Osteoblast (primary cell): ENCODE results near the gene CFAP100. TPM values are rescaled to one million over a fixed set of nuclear protein-coding genes. Genes with fewer than 3 reads are reported as not detected.

Experiments used
- DNase-seq: peaks from one replicate; pipeline ENCODE4 v3.0.0; 2011; ENCODE audit warnings: low spot score, mixed read lengths; ENCODE audit not compliant: insufficient read length; ENCODE audit errors: missing footprints
- H2AFZ ChIP-seq: 2 replicates; pipeline ENCODE4 v1.6.0; 2011; ENCODE audit warnings: mild to moderate bottlenecking, low read length
- H3K27ac ChIP-seq: 2 replicates; pipeline ENCODE4 v1.5.1; 2011; ENCODE audit warnings: mild to moderate bottlenecking, low read depth, low read length, moderate library complexity
- H3K27me3 ChIP-seq: 2 replicates; pipeline ENCODE4 v1.6.0; 2012; ENCODE audit warnings: mild to moderate bottlenecking, control low read depth, inconsistent platforms, low read length, moderate library complexity; ENCODE audit not compliant: insufficient read depth
- H3K36me3 ChIP-seq: 2 replicates; pipeline ENCODE4 v1.5.1; 2011; ENCODE audit warnings: mild to moderate bottlenecking, low read length, control low read depth, moderate library complexity; ENCODE audit not compliant: insufficient read depth
- H3K4me1 ChIP-seq: 2 replicates; pipeline ENCODE4 v1.5.1; 2011; ENCODE audit warnings: mild to moderate bottlenecking, low read length, control low read depth, moderate library complexity; ENCODE audit not compliant: insufficient read depth
- H3K4me2 ChIP-seq: 2 replicates; pipeline ENCODE4 v1.6.0; 2011; ENCODE audit warnings: mild to moderate bottlenecking, low read length; ENCODE audit not compliant: insufficient read depth
- H3K4me3 ChIP-seq: fragments of 200-600 bp; sonication (generic); 3 replicates; pipeline ENCODE4 v1.5.1; 2012; ENCODE audit warnings: mild to moderate bottlenecking, low read length, inconsistent platforms; ENCODE audit not compliant: insufficient read depth
- H3K79me2 ChIP-seq: 2 replicates; pipeline ENCODE4 v1.6.0; 2012; ENCODE audit warnings: mild to moderate bottlenecking, low read length, control low read depth, inconsistent platforms; ENCODE audit not compliant: insufficient read depth
- H3K9me3 ChIP-seq: 2 replicates; pipeline ENCODE4 v1.5.1; 2011; ENCODE audit warnings: low read depth, low read length, control low read depth
- H4K20me1 ChIP-seq: 2 replicates; pipeline ENCODE4 v1.6.0; 2012; ENCODE audit warnings: mild to moderate bottlenecking, low read length, control low read depth; ENCODE audit not compliant: insufficient read depth
- CTCF ChIP-seq: IDR thresholded peaks from 2 replicates; pipeline ENCODE4 v1.5.1; 2011; ENCODE audit warnings: mild to moderate bottlenecking, low read depth, low read length, moderate library complexity; ENCODE audit errors: extremely low read depth
- total RNA-seq: library from RNA; depleted of rRNA; stranded (reverse); fragments of >200 nt; gene quantifications from 2 replicates; pipeline ENCODE4 v1.2.3, GENCODE V29; 2012

CFAP100 gene
- total RNA-seq, 1 donor = not detected

GRCh38 chr3:126351771-126352475 is 42.8 kb upstream of the CFAP100 start:
- H3K4me1 ChIP-seq = peaks cover 14% of the 10 kb centered on the region
- no peak overlapping the region for H2AFZ ChIP-seq
- no peaks in the 10 kb centered on the region for H3K36me3 ChIP-seq
- H3K4me2 ChIP-seq = no peak overlapping the region
- H3K4me3 ChIP-seq = no peak overlapping the region
- no peak for TF ChIP-seq CTCF
- H3K79me2 ChIP-seq = no peaks in the 10 kb centered on the region
- DNase-seq = peak; percentile 76
- H3K9me3 ChIP-seq = no peaks in the 10 kb centered on the region
- H3K27ac ChIP-seq = no peak overlapping the region
- H4K20me1 ChIP-seq = no peaks in the 10 kb centered on the region
- H3K27me3 ChIP-seq = no peaks in the 10 kb centered on the region

GRCh38 chr3:126352476-126353454 is 41.9 kb upstream of the CFAP100 start:
- Histone ChIP-seq H4K20me1 (no peaks in the 10 kb centered on the region), H3K27me3 (no peaks in the 10 kb centered on the region), H3K36me3 (no peaks in the 10 kb centered on the region), H3K4me1 (peaks cover 17% of the 10 kb centered on the region), H2AFZ (no peak overlapping the region), H3K9me3 (no peaks in the 10 kb centered on the region), H3K27ac (no peak overlapping the region), H3K4me2 (no peak overlapping the region), H3K79me2 (no peaks in the 10 kb centered on the region), H3K4me3 (no peak overlapping the region)
- DNase-seq = peak; percentile 85
- TF ChIP-seq CTCF = no peak

- Histone ChIP-seq H3K4me2 (no peak overlapping the region), H3K4me3 (no peak overlapping the region), H2AFZ (no peak overlapping the region), H3K4me1 (peaks cover 19% of the 10 kb centered on the region), H4K20me1 (no peaks in the 10 kb centered on the region), H3K79me2 (no peaks in the 10 kb centered on the region), H3K9me3 (peaks cover 2% of the 10 kb centered on the region), H3K36me3 (no peaks in the 10 kb centered on the region), H3K27me3 (peaks cover 8% of the 10 kb centered on the region), H3K27ac (no peak overlapping the region)
- no peak for TF ChIP-seq CTCF
- DNase-seq = peak; percentile 81
Observed at GRCh38 chr3:126353694-126354321, 40.9 kb upstream of the CFAP100 start.
